Smooth muscle cell (in vitro differentiated cells): ENCODE measurements around the gene GJB2. TPM values are rescaled to one million over a fixed set of nuclear protein-coding genes. Genes with fewer than 3 reads are reported as not detected.
A peak's percentile ranks its signal among the peaks of the same experiment; 100 is the strongest.

Source experiments
- DNase-seq: peaks from one replicate; lab custom pipeline; 2025; ENCODE audit not compliant: unreplicated experiment; lab: John Stamatoyannopoulos, UW
- H2AFZ ChIP-seq: fragments of 200-600 bp; sonication (generic); 2 replicates; pipeline ENCODE4 v1.6.0; 2016; ENCODE audit warnings: antibody characterized with exemption, low read depth, mild to moderate bottlenecking
- H3F3A ChIP-seq: fragments of 200-600 bp; sonication (generic); 2 replicates; pipeline ENCODE4 v1.6.0; 2017; ENCODE audit warnings: antibody characterized with exemption, low read depth
- H3K27ac ChIP-seq: fragments of 200-600 bp; sonication (generic); 2 replicates; pipeline ENCODE4 v1.5.1; 2016; ENCODE audit warnings: low read depth, mild to moderate bottlenecking
- H3K27me3 ChIP-seq: fragments of 200-600 bp; sonication (generic); 2 replicates; pipeline ENCODE4 v1.6.1; 2016; ENCODE audit warnings: low read depth, mild to moderate bottlenecking
- H3K36me3 ChIP-seq: fragments of 200-600 bp; sonication (generic); 2 replicates; pipeline ENCODE4 v1.5.1; 2016; ENCODE audit warnings: low read depth
- H3K4me1 ChIP-seq: fragments of 200-600 bp; sonication (generic); 2 replicates; pipeline ENCODE4 v1.5.1; 2016; ENCODE audit warnings: low read depth
- H3K4me2 ChIP-seq: fragments of 200-600 bp; sonication (generic); 2 replicates; pipeline ENCODE4 v1.6.0; 2016; ENCODE audit warnings: mild to moderate bottlenecking
- H3K4me3 ChIP-seq: fragments of 200-600 bp; sonication (generic); 2 replicates; pipeline ENCODE4 v1.5.1; 2016; ENCODE audit warnings: mild to moderate bottlenecking
- H3K79me2 ChIP-seq: fragments of 200-600 bp; sonication (generic); 2 replicates; pipeline ENCODE4 v1.6.0; 2016; ENCODE audit warnings: low read depth, mild to moderate bottlenecking
- H3K9ac ChIP-seq: fragments of 200-600 bp; sonication (generic); 2 replicates; pipeline ENCODE4 v1.6.0; 2016; ENCODE audit warnings: low read depth
- H3K9me3 ChIP-seq: fragments of 200-600 bp; sonication (generic); replicated peaks from 2 replicates; pipeline ENCODE4 v1.5.1; 2016; ENCODE audit warnings: low read depth
- H4K20me1 ChIP-seq: fragments of 200-600 bp; sonication (generic); 2 replicates; pipeline ENCODE4 v1.6.0; 2016; ENCODE audit warnings: low read depth
- CTCF ChIP-seq: fragments of 200-600 bp; sonication (generic); IDR thresholded peaks from 2 replicates; pipeline ENCODE4 v1.5.1; 2017; ENCODE audit warnings: borderline replicate concordance, mild to moderate bottlenecking, antibody characterized with exemption; ENCODE audit not compliant: insufficient read depth, poor library complexity, severe bottlenecking
- WGBS: methylation state at CpG from one replicate; pipeline ENCODE4 v1.1.7; 2016; ENCODE audit warnings: low lambda C conversion rate; 5-methylcytosine and 5-hydroxymethylcytosine counted together
- polyA plus RNA-seq: library from polyadenylated mRNA; unstranded; fragments of >200 nt; fragmentation: Nextera tagmentation; extraction: Ambion mirVana; gene quantifications from 2 replicates; pipeline ENCODE4 v1.2.1, GENCODE V29; 2016
- total RNA-seq: library from RNA; depleted of rRNA; stranded (reverse); fragments of >200 nt; gene quantifications from 2 replicates; pipeline ENCODE4 v1.2.3, GENCODE V29; 2014

The GJB2 gene
- total and polyA plus RNA-seq, 2 experiments from 2014 or later, result 42.9 to 115 TPM

GRCh38 chr13:20231839-20232555, 39.3 kb upstream of the GJB2 start, which contains the start of gene GJB6:
Gene GJB6, minus strand, starts transcription at chr13:20232319. Its CDS starts 8,839 bp downstream, at chr13:20223480.
- 4% methylated on average over 75 of the region's 85 CpGs for WGBS
- TF ChIP-seq CTCF, result no peak
- H3K9me3 ChIP-seq, result no peaks in the 10 kb centered on the region
- H3K4me3 ChIP-seq, result peak within 1 kb of the TSS; percentile 50
- DNase-seq, result no peak
- H3K4me1 ChIP-seq, result peaks cover 6% of the 10 kb centered on the region
- H3K27me3 ChIP-seq, result peaks cover 60% of the 10 kb centered on the region
- no peaks in the 10 kb centered on the region for H3F3A ChIP-seq
- no peak within 1 kb of the TSS for H3K9ac ChIP-seq
- H2AFZ ChIP-seq, result peak within 1 kb of the TSS; percentile 39
- H3K4me2 ChIP-seq, result peak within 1 kb of the TSS; percentile 84
- no peaks in the 10 kb centered on the region for H4K20me1 ChIP-seq
- no peaks in the 10 kb centered on the region for H3K79me2 ChIP-seq
- no peaks in the 10 kb centered on the region for H3K36me3 ChIP-seq
- H3K27ac ChIP-seq, result no peak within 1 kb of the TSS

GRCh38 chr13:20230913-20231838, 38.4 kb upstream of the GJB2 start:
- Histone ChIP-seq H3K9me3 (no peaks in the 10 kb centered on the region), H3K4me1 (peaks cover 6% of the 10 kb centered on the region), H3K9ac (no peak overlapping the region), H4K20me1 (no peaks in the 10 kb centered on the region), H3K27me3 (peaks cover 63% of the 10 kb centered on the region), H3K79me2 (no peaks in the 10 kb centered on the region), H2AFZ (peak overlapping the region; percentile 39), H3K4me3 (peak overlapping the region; percentile 50), H3F3A (no peaks in the 10 kb centered on the region), H3K27ac (no peak overlapping the region), H3K36me3 (no peaks in the 10 kb centered on the region), H3K4me2 (peak overlapping the region; percentile 84)
- no peak for TF ChIP-seq CTCF
- WGBS, result 25% methylated on average over 30 of the region's 30 CpGs
- no peak for DNase-seq

GRCh38 chr13:20227730-20228129, 35.0 kb upstream of the GJB2 start:
- H3K4me2 ChIP-seq, result no peak overlapping the region
- no peaks in the 10 kb centered on the region for H4K20me1 ChIP-seq
- no peak overlapping the region for H3K9ac ChIP-seq
- no peak overlapping the region for H3K27ac ChIP-seq
- no peak for TF ChIP-seq CTCF
- H3K9me3 ChIP-seq, result no peaks in the 10 kb centered on the region
- H3F3A ChIP-seq, result no peaks in the 10 kb centered on the region
- no peak for DNase-seq
- H3K4me3 ChIP-seq, result no peak overlapping the region
- no peak overlapping the region for H2AFZ ChIP-seq
- no peaks in the 10 kb centered on the region for H3K36me3 ChIP-seq
- peaks cover 6% of the 10 kb centered on the region for H3K4me1 ChIP-seq
- WGBS, result 68% methylated on average over 6 of the region's 6 CpGs
- H3K79me2 ChIP-seq, result no peaks in the 10 kb centered on the region
- H3K27me3 ChIP-seq, result peaks cover 61% of the 10 kb centered on the region
